ENCODE measurements around the gene CENPP.

GRCh38 chr9:92350740-92351133, 25.0 kb downstream of the CENPP start:
- no peak for TF ChIP-seq CTCF (conservative IDR thresholded peaks at IDR 0.05; ENCODE audit: low read depth, low read length)
- no peak for TF ChIP-seq EZH2 (IDR thresholded peaks at IDR 0.05; ENCODE audit: low read length, unreplicated experiment)
- TF ChIP-seq EZH2phosphoT487 (IDR thresholded peaks at IDR 0.05; ENCODE audit: borderline replicate concordance, low read length): no peak

Measured in PC-3 (cell line).